A549 (cell line): Measurements from ENCODE around the gene MPPED2.

Experiments
- BHLHE40 ChIP-seq: IDR thresholded peaks from 2 replicates; pipeline ENCODE4 v1.6.1; 2012; ENCODE audit warnings: low read depth, low read length, inconsistent platforms
- EHF ChIP-seq: fragments of 250-450 bp; sonication (Bioruptor Pico); IDR thresholded peaks from 2 replicates; pipeline ENCODE4 v1.5.0; 2020; ENCODE audit warnings: mild to moderate bottlenecking
- ESRRA ChIP-seq: fragments of 150-350 bp; IDR thresholded peaks from 2 replicates; pipeline ENCODE4 v1.6.1; 2014; ENCODE audit warnings: mild to moderate bottlenecking, low read length, borderline replicate concordance
- HES2 ChIP-seq: fragments of >200 bp; sonication (Bioruptor Twin); formaldehyde crosslinking; IDR thresholded peaks from 2 replicates; pipeline ENCODE4 v1.6.1; 2016
- POLR2A ChIP-seq: IDR thresholded peaks from 2 replicates; pipeline ENCODE4 v1.6.1; 2012; ENCODE audit warnings: mild to moderate bottlenecking, low read length
- POLR2AphosphoS2 ChIP-seq: conservative IDR thresholded peaks from 2 replicates; pipeline ENCODE4 v1.6.1; 2012; ENCODE audit warnings: low read length, improper control_type of control experiment, inconsistent platforms
- RAD21 ChIP-seq, 2 experiments: fragments of >200 bp in 1 of 2; sonication (Bioruptor Twin) in 1 of 2; formaldehyde crosslinking in 1 of 2; IDR thresholded peaks in 1 of 2; conservative IDR thresholded peaks in 1 of 2; 2 replicates in 1 of 2; 3 replicates in 1 of 2; pipeline ENCODE4 v1.6.1; 2012 to 2018; ENCODE audit warnings: inconsistent platforms in 1 of 2
- RFX5 ChIP-seq: fragments of 450-650 bp; IDR thresholded peaks from 2 replicates; pipeline ENCODE4 v1.7.1; 2014; ENCODE audit warnings: antibody characterized with exemption, mild to moderate bottlenecking, moderate library complexity
- SMC3 ChIP-seq: fragments of >200 bp; sonication (Bioruptor Twin); formaldehyde crosslinking; IDR thresholded peaks from 3 replicates; pipeline ENCODE4 v1.6.1; 2018; ENCODE audit warnings: inconsistent platforms
- TF ChIP-seq, protein P1 (sequence below): IDR thresholded peaks from 2 replicates; pipeline ENCODE4 v1.6.1; 2012
- TF ChIP-seq, protein P2 (sequence below): fragments of >200 bp; sonication (Bioruptor Twin); formaldehyde crosslinking; IDR thresholded peaks from 3 replicates; pipeline ENCODE4 v1.5.1; 2016
- TF ChIP-seq, protein P3 (sequence below): IDR thresholded peaks from 2 replicates; pipeline ENCODE4 v1.6.1; 2012; ENCODE audit warnings: low read depth, borderline replicate concordance

DNA sequence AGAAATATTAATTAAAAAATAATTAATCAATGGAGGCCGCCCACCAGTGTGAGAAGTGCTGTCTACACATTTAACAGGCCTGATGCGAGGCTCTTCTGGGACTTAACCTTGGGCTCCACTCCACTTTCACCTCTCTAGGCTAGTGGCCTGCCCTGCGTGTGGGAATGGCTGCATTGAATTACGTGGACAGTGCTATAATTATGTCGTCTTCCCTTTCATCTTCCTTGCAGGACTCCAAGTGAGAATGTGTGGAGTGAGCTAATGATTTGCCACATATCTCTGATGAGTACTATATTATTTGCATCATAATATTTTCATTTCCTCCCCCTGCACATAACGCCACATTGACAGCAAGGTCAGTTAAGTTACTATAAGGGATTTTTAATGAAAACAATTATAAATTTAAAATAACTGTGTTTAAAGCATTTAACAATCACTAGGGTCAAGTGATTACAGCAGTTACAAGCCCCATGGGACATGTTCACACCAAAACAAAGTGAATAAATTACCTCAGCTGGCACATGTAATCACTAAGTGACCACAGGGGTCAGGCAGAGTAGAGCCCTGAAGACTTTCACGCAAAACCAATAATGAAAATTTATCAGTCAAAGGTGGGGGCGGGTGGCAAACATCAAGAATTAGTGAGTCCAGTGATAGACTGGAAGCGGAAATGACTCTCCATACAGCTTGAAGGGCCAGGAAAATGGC lies 63.5 kb downstream of the MPPED2 start:
- no peak for TF ChIP-seq POLR2A
- TF ChIP-seq, protein P1, sequence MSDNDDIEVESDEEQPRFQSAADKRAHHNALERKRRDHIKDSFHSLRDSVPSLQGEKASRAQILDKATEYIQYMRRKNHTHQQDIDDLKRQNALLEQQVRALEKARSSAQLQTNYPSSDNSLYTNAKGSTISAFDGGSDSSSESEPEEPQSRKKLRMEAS, result no peak
- TF ChIP-seq, protein P2, sequence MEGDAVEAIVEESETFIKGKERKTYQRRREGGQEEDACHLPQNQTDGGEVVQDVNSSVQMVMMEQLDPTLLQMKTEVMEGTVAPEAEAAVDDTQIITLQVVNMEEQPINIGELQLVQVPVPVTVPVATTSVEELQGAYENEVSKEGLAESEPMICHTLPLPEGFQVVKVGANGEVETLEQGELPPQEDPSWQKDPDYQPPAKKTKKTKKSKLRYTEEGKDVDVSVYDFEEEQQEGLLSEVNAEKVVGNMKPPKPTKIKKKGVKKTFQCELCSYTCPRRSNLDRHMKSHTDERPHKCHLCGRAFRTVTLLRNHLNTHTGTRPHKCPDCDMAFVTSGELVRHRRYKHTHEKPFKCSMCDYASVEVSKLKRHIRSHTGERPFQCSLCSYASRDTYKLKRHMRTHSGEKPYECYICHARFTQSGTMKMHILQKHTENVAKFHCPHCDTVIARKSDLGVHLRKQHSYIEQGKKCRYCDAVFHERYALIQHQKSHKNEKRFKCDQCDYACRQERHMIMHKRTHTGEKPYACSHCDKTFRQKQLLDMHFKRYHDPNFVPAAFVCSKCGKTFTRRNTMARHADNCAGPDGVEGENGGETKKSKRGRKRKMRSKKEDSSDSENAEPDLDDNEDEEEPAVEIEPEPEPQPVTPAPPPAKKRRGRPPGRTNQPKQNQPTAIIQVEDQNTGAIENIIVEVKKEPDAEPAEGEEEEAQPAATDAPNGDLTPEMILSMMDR, result no peak
- no peak for TF ChIP-seq RAD21 (conservative IDR thresholded peaks at IDR 0.05 in 1 of 2, IDR thresholded peaks at IDR 0.05 in 1 of 2)
- no peak for TF ChIP-seq HES2
- TF ChIP-seq BHLHE40, result no peak
- TF ChIP-seq EHF (CRISPR knock-in tag), result no peak
- TF ChIP-seq POLR2AphosphoS2, result no peak
- TF ChIP-seq, protein P3, sequence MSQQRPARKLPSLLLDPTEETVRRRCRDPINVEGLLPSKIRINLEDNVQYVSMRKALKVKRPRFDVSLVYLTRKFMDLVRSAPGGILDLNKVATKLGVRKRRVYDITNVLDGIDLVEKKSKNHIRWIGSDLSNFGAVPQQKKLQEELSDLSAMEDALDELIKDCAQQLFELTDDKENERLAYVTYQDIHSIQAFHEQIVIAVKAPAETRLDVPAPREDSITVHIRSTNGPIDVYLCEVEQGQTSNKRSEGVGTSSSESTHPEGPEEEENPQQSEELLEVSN, result no peak
- TF ChIP-seq ESRRA, result no peak
- no peak for TF ChIP-seq RFX5
- no peak for TF ChIP-seq SMC3
